SK-N-SH (cell line): ENCODE measurements around the gene VPS13C. TPM values are rescaled to one million over a fixed set of nuclear protein-coding genes. Genes with fewer than 3 reads are reported as not detected.

Experiments used
- EP300 ChIP-seq, 2 experiments: IDR thresholded peaks; 2 replicates each; pipeline versions ENCODE4 v1.4.0 to v1.6.1; 2012; ENCODE audit warnings: borderline replicate concordance in 1 of 2, low read depth in 1 of 2, low read length in 1 of 2
- EZH2phosphoT487 ChIP-seq: fragments of 200-600 bp; sonication (generic); IDR thresholded peaks from 2 replicates; pipeline ENCODE4 v1.6.1; 2017; ENCODE audit warnings: low read depth, mixed run types, mild to moderate bottlenecking, antibody characterized with exemption, moderate library complexity, borderline replicate concordance
- FOXJ3 ChIP-seq: sonication (generic); formaldehyde crosslinking; IDR thresholded peaks from 2 replicates; pipeline ENCODE4 v1.5.1; 2020; ENCODE audit warnings: mild to moderate bottlenecking, missing genetic modification reagents
- FOXM1 ChIP-seq: IDR thresholded peaks from 2 replicates; pipeline ENCODE4 v1.4.0; 2012; ENCODE audit warnings: low read depth, mild to moderate bottlenecking
- GABPA ChIP-seq: IDR thresholded peaks from 2 replicates; pipeline ENCODE4 v1.4.0; 2012; ENCODE audit warnings: low read depth, mild to moderate bottlenecking
- GATA2 ChIP-seq: sonication (generic); formaldehyde crosslinking; IDR thresholded peaks from 2 replicates; pipeline ENCODE4 v1.5.0; 2020; ENCODE audit warnings: mild to moderate bottlenecking, missing genetic modification reagents
- MEF2A ChIP-seq: IDR thresholded peaks from 2 replicates; pipeline ENCODE4 v1.4.0; 2012; ENCODE audit warnings: low read depth, borderline replicate concordance
- MXI1 ChIP-seq: IDR thresholded peaks from 2 replicates; pipeline ENCODE4 v1.6.1; 2012; ENCODE audit warnings: mild to moderate bottlenecking, low read depth, low read length, improper control_type of control experiment
- NFIC ChIP-seq: IDR thresholded peaks from 2 replicates; pipeline ENCODE4 v1.4.0; 2012; ENCODE audit warnings: borderline replicate concordance
- NRF1 ChIP-seq: IDR thresholded peaks from 2 replicates; pipeline ENCODE4 v1.6.1; 2012; ENCODE audit warnings: low read depth, mild to moderate bottlenecking, low read length
- RCOR1 ChIP-seq: fragments of 150-350 bp; IDR thresholded peaks from 2 replicates; pipeline ENCODE4 v1.6.1; 2017; ENCODE audit warnings: antibody characterized with exemption, low read length
- RFX5 ChIP-seq: IDR thresholded peaks from 2 replicates; pipeline ENCODE4 v1.6.1; 2012; ENCODE audit warnings: mild to moderate bottlenecking, improper control_type of control experiment, low read length
- SIN3A ChIP-seq: IDR thresholded peaks from 2 replicates; pipeline ENCODE4 v1.6.1; 2012; ENCODE audit warnings: low read depth, mild to moderate bottlenecking, low read length, moderate library complexity, borderline replicate concordance
- TAF1 ChIP-seq: IDR thresholded peaks from 2 replicates; pipeline ENCODE4 v1.6.1; 2012; ENCODE audit warnings: low read depth, mild to moderate bottlenecking, low read length, moderate library complexity, borderline replicate concordance
- TCF12 ChIP-seq: IDR thresholded peaks from 2 replicates; pipeline ENCODE4 v1.4.0; 2012
- polyA plus RNA-seq, 3 experiments: library from polyadenylated mRNA; depleted of rRNA; stranded (reverse); fragments of >200 nt; gene quantifications; 2 replicates each; pipeline ENCODE4 v1.2.3, GENCODE V29; 2012
- TF ChIP-seq, protein P1 (sequence below): IDR thresholded peaks from 2 replicates; pipeline ENCODE4 v1.6.1; 2012; ENCODE audit warnings: mild to moderate bottlenecking, low read depth, low read length, moderate library complexity
- TF ChIP-seq, protein P2 (sequence below): fragments of 150-350 bp; IDR thresholded peaks from 2 replicates; pipeline ENCODE4 v1.6.1; 2017; ENCODE audit warnings: antibody characterized with exemption, low read length, low read depth, borderline replicate concordance
- TF ChIP-seq, protein P3 (sequence below): IDR thresholded peaks from 2 replicates; pipeline ENCODE4 v1.4.0; 2012; ENCODE audit warnings: low read depth, borderline replicate concordance
- TF ChIP-seq, protein P4 (sequence below): IDR thresholded peaks from 2 replicates; pipeline ENCODE4 v1.4.0; 2012; ENCODE audit warnings: low read depth

The VPS13C gene
- polyA plus RNA-seq, 1 of the 3 experiments (the other 2 are of a cell fraction): 5.7 TPM

DNA sequence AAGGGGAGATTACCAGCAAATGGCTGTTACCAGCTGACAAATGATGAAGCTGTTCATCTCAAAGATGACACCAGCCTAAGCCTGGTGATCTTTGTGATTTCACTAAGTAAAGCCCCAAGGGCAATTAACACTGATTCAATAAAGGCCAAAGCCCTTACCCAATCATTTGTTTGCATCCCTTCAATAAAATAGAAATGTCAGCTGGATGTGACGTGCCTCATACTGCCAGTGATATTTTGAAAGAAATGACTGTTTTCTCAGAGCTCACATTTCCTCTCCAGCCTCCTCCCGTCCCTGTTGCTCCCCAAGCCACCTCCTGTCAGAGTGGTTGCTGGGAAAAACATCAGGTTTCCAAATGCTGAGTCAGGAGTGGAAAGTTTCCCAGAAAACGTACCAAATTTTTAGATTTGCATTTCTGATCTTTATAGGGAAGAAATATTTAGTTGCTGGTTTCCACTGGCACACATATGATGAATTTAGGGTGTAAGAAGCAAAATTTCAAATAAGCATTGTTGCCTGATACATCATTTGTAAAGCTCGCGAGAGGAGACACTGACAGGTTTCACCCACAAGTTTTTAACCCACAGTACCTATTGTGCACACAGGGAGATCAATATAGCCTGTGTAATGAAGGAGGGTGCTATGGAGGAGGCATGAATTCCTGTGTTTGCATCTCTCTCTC is 27.6 kb upstream of the VPS13C start (continued):
- TF ChIP-seq, protein P1, sequence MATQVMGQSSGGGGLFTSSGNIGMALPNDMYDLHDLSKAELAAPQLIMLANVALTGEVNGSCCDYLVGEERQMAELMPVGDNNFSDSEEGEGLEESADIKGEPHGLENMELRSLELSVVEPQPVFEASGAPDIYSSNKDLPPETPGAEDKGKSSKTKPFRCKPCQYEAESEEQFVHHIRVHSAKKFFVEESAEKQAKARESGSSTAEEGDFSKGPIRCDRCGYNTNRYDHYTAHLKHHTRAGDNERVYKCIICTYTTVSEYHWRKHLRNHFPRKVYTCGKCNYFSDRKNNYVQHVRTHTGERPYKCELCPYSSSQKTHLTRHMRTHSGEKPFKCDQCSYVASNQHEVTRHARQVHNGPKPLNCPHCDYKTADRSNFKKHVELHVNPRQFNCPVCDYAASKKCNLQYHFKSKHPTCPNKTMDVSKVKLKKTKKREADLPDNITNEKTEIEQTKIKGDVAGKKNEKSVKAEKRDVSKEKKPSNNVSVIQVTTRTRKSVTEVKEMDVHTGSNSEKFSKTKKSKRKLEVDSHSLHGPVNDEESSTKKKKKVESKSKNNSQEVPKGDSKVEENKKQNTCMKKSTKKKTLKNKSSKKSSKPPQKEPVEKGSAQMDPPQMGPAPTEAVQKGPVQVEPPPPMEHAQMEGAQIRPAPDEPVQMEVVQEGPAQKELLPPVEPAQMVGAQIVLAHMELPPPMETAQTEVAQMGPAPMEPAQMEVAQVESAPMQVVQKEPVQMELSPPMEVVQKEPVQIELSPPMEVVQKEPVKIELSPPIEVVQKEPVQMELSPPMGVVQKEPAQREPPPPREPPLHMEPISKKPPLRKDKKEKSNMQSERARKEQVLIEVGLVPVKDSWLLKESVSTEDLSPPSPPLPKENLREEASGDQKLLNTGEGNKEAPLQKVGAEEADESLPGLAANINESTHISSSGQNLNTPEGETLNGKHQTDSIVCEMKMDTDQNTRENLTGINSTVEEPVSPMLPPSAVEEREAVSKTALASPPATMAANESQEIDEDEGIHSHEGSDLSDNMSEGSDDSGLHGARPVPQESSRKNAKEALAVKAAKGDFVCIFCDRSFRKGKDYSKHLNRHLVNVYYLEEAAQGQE: no peak
- TF ChIP-seq SIN3A: no peak
- no peak for TF ChIP-seq NRF1
- TF ChIP-seq EP300 (IDR thresholded peaks at IDR 0.05; ENCODE audit: borderline replicate concordance in 1 of 2, low read depth in 1 of 2, low read length in 1 of 2): peak in 1 of 2 experiments; percentile 92; a peak in 2 of 4 replicates
- peak; percentile 93 for TF ChIP-seq GATA2
- TF ChIP-seq, protein P2, sequence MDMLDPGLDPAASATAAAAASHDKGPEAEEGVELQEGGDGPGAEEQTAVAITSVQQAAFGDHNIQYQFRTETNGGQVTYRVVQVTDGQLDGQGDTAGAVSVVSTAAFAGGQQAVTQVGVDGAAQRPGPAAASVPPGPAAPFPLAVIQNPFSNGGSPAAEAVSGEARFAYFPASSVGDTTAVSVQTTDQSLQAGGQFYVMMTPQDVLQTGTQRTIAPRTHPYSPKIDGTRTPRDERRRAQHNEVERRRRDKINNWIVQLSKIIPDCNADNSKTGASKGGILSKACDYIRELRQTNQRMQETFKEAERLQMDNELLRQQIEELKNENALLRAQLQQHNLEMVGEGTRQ: no peak
- peak; percentile 55; the same call in 1 of the 2 replicates for TF ChIP-seq RFX5
- no peak for TF ChIP-seq TCF12
- no peak for TF ChIP-seq GABPA
- TF ChIP-seq FOXM1: no peak
- TF ChIP-seq, protein P3, sequence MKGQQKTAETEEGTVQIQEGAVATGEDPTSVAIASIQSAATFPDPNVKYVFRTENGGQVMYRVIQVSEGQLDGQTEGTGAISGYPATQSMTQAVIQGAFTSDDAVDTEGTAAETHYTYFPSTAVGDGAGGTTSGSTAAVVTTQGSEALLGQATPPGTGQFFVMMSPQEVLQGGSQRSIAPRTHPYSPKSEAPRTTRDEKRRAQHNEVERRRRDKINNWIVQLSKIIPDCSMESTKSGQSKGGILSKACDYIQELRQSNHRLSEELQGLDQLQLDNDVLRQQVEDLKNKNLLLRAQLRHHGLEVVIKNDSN: no peak
- TF ChIP-seq FOXJ3 (CRISPR knock-in tag): peak; percentile 86
- TF ChIP-seq, protein P4, sequence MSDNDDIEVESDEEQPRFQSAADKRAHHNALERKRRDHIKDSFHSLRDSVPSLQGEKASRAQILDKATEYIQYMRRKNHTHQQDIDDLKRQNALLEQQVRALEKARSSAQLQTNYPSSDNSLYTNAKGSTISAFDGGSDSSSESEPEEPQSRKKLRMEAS: no peak
- TF ChIP-seq NFIC: no peak
- TF ChIP-seq RCOR1: peak; percentile 84; the same call in 1 of the 2 replicates
- no peak for TF ChIP-seq EZH2phosphoT487
- peak; percentile 66 for TF ChIP-seq MXI1
- TF ChIP-seq TAF1: no peak
- TF ChIP-seq MEF2A: no peak
